Spleen (tissue), 11 donors: ENCODE measurements around the gene APOBEC3A. TPM values are rescaled to one million over a fixed set of nuclear protein-coding genes. Genes with fewer than 3 reads are reported as not detected.

Experiments used
- DNase-seq: peaks from one replicate; pipeline ENCODE4 v3.0.0-alpha.2; 2020
- H3K27ac ChIP-seq, 8 donors: fragments of 200-600 bp; sonication (generic) in 7 of 8; 1 replicate in 4 of 8; 2 replicates in 4 of 8; pipeline versions ENCODE4 v1.5.0 to v1.8.0; 2016 to 2021; ENCODE audit warnings: inconsistent platforms in 4 of 8, mild to moderate bottlenecking in 4 of 8, moderate library complexity in 1 of 8
- H3K27me3 ChIP-seq, 7 donors: fragments of 200-600 bp; sonication (generic) in 6 of 7; replicated peaks in 1 of 7; 1 replicate in 4 of 7; 2 replicates in 3 of 7; pipeline versions ENCODE4 v1.5.0 to v1.8.0; 2016 to 2021; ENCODE audit warnings: inconsistent platforms in 3 of 7, mild to moderate bottlenecking in 1 of 7
- H3K36me3 ChIP-seq, 6 donors: fragments of 200-600 bp; sonication (generic) in 5 of 6; 1 replicate in 4 of 6; 2 replicates in 2 of 6; pipeline versions ENCODE4 v1.5.0 to v1.8.0; 2016 to 2021; ENCODE audit warnings: inconsistent platforms in 2 of 6
- H3K4me1 ChIP-seq, 6 donors: fragments of 200-600 bp; sonication (generic) in 5 of 6; 1 replicate in 3 of 6; 2 replicates in 3 of 6; pipeline versions ENCODE4 v1.5.0 to v1.8.0; 2016 to 2021; ENCODE audit warnings: inconsistent platforms in 3 of 6
- H3K4me3 ChIP-seq, 8 donors: fragments of 200-600 bp; sonication (generic) in 7 of 8; 1 replicate in 4 of 8; 2 replicates in 4 of 8; pipeline versions ENCODE4 v1.5.0 to v1.8.0; 2016 to 2021; ENCODE audit warnings: inconsistent platforms in 4 of 8, mild to moderate bottlenecking in 4 of 8, moderate library complexity in 2 of 8
- H3K9me3 ChIP-seq, 8 donors: fragments of 200-600 bp; sonication (generic) in 7 of 8; 1 replicate in 4 of 8; 2 replicates in 4 of 8; pipeline versions ENCODE4 v1.5.0 to v1.8.0; 2016 to 2021; ENCODE audit warnings: inconsistent platforms in 4 of 8
- CTCF ChIP-seq, 11 experiments: fragments of 200-600 bp in 7 of 11; fragments of 450-650 bp in 4 of 11; sonication (generic) in 4 of 11; IDR thresholded peaks in 8 of 11; conservative IDR thresholded peaks in 3 of 11; 1 replicate in 7 of 11; 2 replicates in 4 of 11; pipeline versions ENCODE4 v1.4.0 to v1.8.0; 2016 to 2021; ENCODE audit warnings: antibody characterized with exemption in 11 of 11, inconsistent platforms in 4 of 11, mild to moderate bottlenecking in 1 of 11
- POLR2A ChIP-seq, 3 donors: fragments of 450-650 bp; IDR thresholded peaks; one replicate each; pipeline ENCODE4 v1.5.1; 2017; ENCODE audit warnings: antibody characterized with exemption in 3 of 3, mild to moderate bottlenecking in 1 of 3
- POLR2AphosphoS5 ChIP-seq, 3 donors: sonication (generic); formaldehyde crosslinking; IDR thresholded peaks; one replicate each; pipeline ENCODE4 v1.5.1; 2017; ENCODE audit warnings: antibody characterized with exemption in 3 of 3
- WGBS, 5 donors: extraction: QIAGEN DNeasy Blood & Tissue Kit in 3 of 5; methylation state at CpG; one replicate each; pipeline versions ENCODE4 v1.1.5 to v1.1.7; 2013 to 2018; 5-methylcytosine and 5-hydroxymethylcytosine counted together
- intact Hi-C: fragments of 100-400 bp; cut with DNase I; formaldehyde crosslinking; loops from one replicate; pipeline ENCODE4 v1.15.0; 2023; ENCODE audit warnings: low total_unique reads
- polyA plus RNA-seq, 3 donors: library from polyadenylated mRNA; stranded (reverse); fragments of 200-250 nt; gene quantifications; one replicate each; pipeline ENCODE4 v1.2.1, GENCODE V29; 2013
- total RNA-seq, 7 donors: library from RNA; depleted of rRNA in 3 of 7; stranded (reverse); fragments of >200 nt in 3 of 7; fragmentation: NEBNext Ultra II Directional in 4 of 7; extraction: Animal tissue kit (Norgen Biotek cat#: 25700) in 4 of 7; gene quantifications; one replicate each; pipeline versions ENCODE4 v1.1.0 to v1.2.1, GENCODE V29; 2016 to 2021
- donor health status: healthy with polysubstance abuse.
- donor health status: DM: no; HTN: no; CAD: no; lungs with moderate emphysema.
- donor health status: DM: no; HTN: no; CAD: no.
- donor health status: Bipolar disorder and iron deficiency.
- donor health status: healthy.
- donor health status: DM: no; HTN: no; CAD: no.
- donor health status: DM: yes; HTN: yes; CAD: no.

APOBEC3A gene
- total and polyA plus RNA-seq, 10 donors = 1.2 to 163 (median 46.1) TPM

- no peaks in the 10 kb centered on the region for H3K9me3 ChIP-seq
- TF ChIP-seq POLR2AphosphoS5 (IDR thresholded peaks at IDR 0.05) = no peak
- TF ChIP-seq POLR2A (IDR thresholded peaks at IDR 0.05) = no peak
- TF ChIP-seq CTCF (IDR thresholded peaks at IDR 0.05 in 8 of 11, conservative IDR thresholded peaks at IDR 0.05 in 3 of 11) = no peak
- 78 to 82% (median 80%) methylated on average over 13 to 14 of the region's 14 CpGs for WGBS, 5 donors
- no peak overlapping the region for H3K4me3 ChIP-seq
- no peaks in the 10 kb centered on the region for H3K36me3 ChIP-seq
- H3K27me3 ChIP-seq = peaks cover 0 to 11% (median 0%) of the 10 kb centered on the region in 7 donors
- H3K4me1 ChIP-seq = peaks cover 0 to 48% (median 16%) of the 10 kb centered on the region in 6 donors
- intact Hi-C loops = no loop called here
- no peak overlapping the region for H3K27ac ChIP-seq
- DNase-seq = no peak
Observed at GRCh38 chr22:38947321-38948140, 9.9 kb upstream of the APOBEC3A start.

GRCh38 chr22:38948181-38948940 is 9.0 kb upstream of the APOBEC3A start:
- H3K36me3 ChIP-seq = no peaks in the 10 kb centered on the region
- DNase-seq = no peak
- H3K4me1 ChIP-seq = peaks cover 0 to 44% (median 8%) of the 10 kb centered on the region in 6 donors
- H3K27me3 ChIP-seq = peaks cover 0 to 5% (median 0%) of the 10 kb centered on the region in 7 donors
- WGBS, 5 donors = 82 to 91% (median 86%) methylated on average over 7 of the region's 7 CpGs
- H3K4me3 ChIP-seq = no peak overlapping the region
- intact Hi-C loops = no loop called here
- TF ChIP-seq POLR2AphosphoS5 (IDR thresholded peaks at IDR 0.05) (no peak), POLR2A (IDR thresholded peaks at IDR 0.05) (no peak), CTCF (IDR thresholded peaks at IDR 0.05 in 8 of 11, conservative IDR thresholded peaks at IDR 0.05 in 3 of 11) (no peak)
- H3K27ac ChIP-seq = no peak overlapping the region
- no peaks in the 10 kb centered on the region for H3K9me3 ChIP-seq

- no peak for DNase-seq
- Histone ChIP-seq H3K4me1 (peaks cover 0 to 51% (median 4%) of the 10 kb centered on the region in 6 donors), H3K36me3 (no peaks in the 10 kb centered on the region), H3K27me3 (peaks cover 0 to 5% (median 0%) of the 10 kb centered on the region in 7 donors), H3K9me3 (no peaks in the 10 kb centered on the region), H3K27ac (no peak overlapping the region), H3K4me3 (no peak overlapping the region)
- 43 to 80% (median 77%) methylated on average over 8 of the region's 8 CpGs for WGBS, 5 donors
- intact Hi-C loops = no loop called here
- TF ChIP-seq CTCF (IDR thresholded peaks at IDR 0.05 in 8 of 11, conservative IDR thresholded peaks at IDR 0.05 in 3 of 11) (no peak), POLR2AphosphoS5 (IDR thresholded peaks at IDR 0.05) (no peak), POLR2A (IDR thresholded peaks at IDR 0.05) (no peak)
Observed at GRCh38 chr22:38949889-38950405, 7.5 kb upstream of the APOBEC3A start.
